Tibial nerve (tissue), 4 donors: ENCODE data around the gene SIX4. TPM values are rescaled to one million over a fixed set of nuclear protein-coding genes. Genes with fewer than 3 reads are reported as not detected.

Experiments used
- DNase-seq, 2 donors: peaks; one replicate each; pipeline ENCODE4 v3.0.0-alpha.2; 2019; ENCODE audit warnings: low spot score in 2 of 2
- H3K27ac ChIP-seq, 4 donors: fragments of 200-600 bp; sonication (generic) in 3 of 4; one replicate each; pipeline ENCODE4 v1.5.1; 2017 to 2019; ENCODE audit warnings: mild to moderate bottlenecking in 1 of 4
- H3K27me3 ChIP-seq, 2 donors: fragments of 200-600 bp; sonication (generic) in 1 of 2; one replicate each; pipeline versions ENCODE4 v1.5.1 to v1.6.0; 2017 to 2019
- H3K36me3 ChIP-seq, 3 donors: fragments of 200-600 bp; sonication (generic); one replicate each; pipeline ENCODE4 v1.5.1; 2018 to 2019
- H3K4me1 ChIP-seq, 4 donors: fragments of 200-600 bp; sonication (generic) in 3 of 4; one replicate each; pipeline ENCODE4 v1.5.1; 2017 to 2019
- H3K4me3 ChIP-seq, 4 donors: fragments of 200-600 bp; sonication (generic) in 3 of 4; one replicate each; pipeline ENCODE4 v1.5.1; 2017 to 2019; ENCODE audit warnings: mild to moderate bottlenecking in 1 of 4, moderate library complexity in 1 of 4
- H3K9me3 ChIP-seq, 4 donors: fragments of 200-600 bp; sonication (generic) in 3 of 4; one replicate each; pipeline ENCODE4 v1.5.1; 2017 to 2019
- EP300 ChIP-seq, 2 donors: sonication (generic); formaldehyde crosslinking; IDR thresholded peaks; one replicate each; pipeline ENCODE4 v1.6.1; 2017; ENCODE audit warnings: antibody characterized with exemption in 2 of 2, mild to moderate bottlenecking in 1 of 2
- POLR2A ChIP-seq, 2 donors: fragments of 450-650 bp; IDR thresholded peaks; one replicate each; pipeline ENCODE4 v1.6.1; 2017; ENCODE audit warnings: antibody characterized with exemption in 2 of 2, mild to moderate bottlenecking in 2 of 2, moderate library complexity in 2 of 2
- WGBS, 2 donors: methylation state at CpG; one replicate each; pipeline ENCODE4 v1.1.5; 2018; 5-methylcytosine and 5-hydroxymethylcytosine counted together
- total RNA-seq, 4 donors: library from RNA; depleted of rRNA; stranded (reverse); fragments of >200 nt; gene quantifications; one replicate each; pipeline ENCODE4 v1.1.0, GENCODE V29; 2016
- TF ChIP-seq, protein P1 (sequence below), 5 experiments: fragments of 200-600 bp in 3 of 5; fragments of 450-650 bp in 2 of 5; sonication (generic) in 3 of 5; IDR thresholded peaks; one replicate each; pipeline ENCODE4 v1.5.1; 2016 to 2019; ENCODE audit warnings: antibody characterized with exemption in 5 of 5, mild to moderate bottlenecking in 3 of 5, moderate library complexity in 2 of 5

Gene SIX4
- total RNA-seq, 4 donors from 2014 or later, result 2.6 to 8.2 (median 4.7) TPM

DNA sequence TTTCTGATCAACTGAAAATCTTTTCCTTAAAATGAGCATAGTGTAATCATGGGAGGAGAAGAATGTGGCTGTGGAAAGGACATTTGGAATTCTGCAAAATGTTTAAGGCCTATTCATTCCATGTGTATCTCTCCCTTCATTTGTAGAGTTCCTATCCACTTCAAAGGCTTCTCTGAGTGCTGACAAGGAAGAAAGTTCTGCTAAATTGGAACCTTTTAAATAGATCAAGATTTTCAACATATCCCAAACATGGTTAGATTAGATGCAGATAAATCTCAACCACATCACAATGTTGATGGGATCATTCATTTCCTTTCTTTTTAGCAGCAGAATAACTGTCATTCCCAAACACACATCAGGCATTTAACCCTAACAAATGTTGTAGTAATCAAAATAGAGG lies 46.5 kb downstream of the SIX4 start:
- no peaks in the 10 kb centered on the region for H3K4me1 ChIP-seq
- no peak for DNase-seq
- H3K4me3 ChIP-seq, result no peak overlapping the region
- H3K27ac ChIP-seq, result no peak overlapping the region
- H3K36me3 ChIP-seq, result no peaks in the 10 kb centered on the region
- no peaks in the 10 kb centered on the region for H3K27me3 ChIP-seq
- no peak for TF ChIP-seq EP300 (IDR thresholded peaks at IDR 0.05)
- TF ChIP-seq POLR2A (IDR thresholded peaks at IDR 0.05), result no peak
- TF ChIP-seq, protein P1, sequence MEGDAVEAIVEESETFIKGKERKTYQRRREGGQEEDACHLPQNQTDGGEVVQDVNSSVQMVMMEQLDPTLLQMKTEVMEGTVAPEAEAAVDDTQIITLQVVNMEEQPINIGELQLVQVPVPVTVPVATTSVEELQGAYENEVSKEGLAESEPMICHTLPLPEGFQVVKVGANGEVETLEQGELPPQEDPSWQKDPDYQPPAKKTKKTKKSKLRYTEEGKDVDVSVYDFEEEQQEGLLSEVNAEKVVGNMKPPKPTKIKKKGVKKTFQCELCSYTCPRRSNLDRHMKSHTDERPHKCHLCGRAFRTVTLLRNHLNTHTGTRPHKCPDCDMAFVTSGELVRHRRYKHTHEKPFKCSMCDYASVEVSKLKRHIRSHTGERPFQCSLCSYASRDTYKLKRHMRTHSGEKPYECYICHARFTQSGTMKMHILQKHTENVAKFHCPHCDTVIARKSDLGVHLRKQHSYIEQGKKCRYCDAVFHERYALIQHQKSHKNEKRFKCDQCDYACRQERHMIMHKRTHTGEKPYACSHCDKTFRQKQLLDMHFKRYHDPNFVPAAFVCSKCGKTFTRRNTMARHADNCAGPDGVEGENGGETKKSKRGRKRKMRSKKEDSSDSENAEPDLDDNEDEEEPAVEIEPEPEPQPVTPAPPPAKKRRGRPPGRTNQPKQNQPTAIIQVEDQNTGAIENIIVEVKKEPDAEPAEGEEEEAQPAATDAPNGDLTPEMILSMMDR (IDR thresholded peaks at IDR 0.05), result no peak
- no peaks in the 10 kb centered on the region for H3K9me3 ChIP-seq

DNA sequence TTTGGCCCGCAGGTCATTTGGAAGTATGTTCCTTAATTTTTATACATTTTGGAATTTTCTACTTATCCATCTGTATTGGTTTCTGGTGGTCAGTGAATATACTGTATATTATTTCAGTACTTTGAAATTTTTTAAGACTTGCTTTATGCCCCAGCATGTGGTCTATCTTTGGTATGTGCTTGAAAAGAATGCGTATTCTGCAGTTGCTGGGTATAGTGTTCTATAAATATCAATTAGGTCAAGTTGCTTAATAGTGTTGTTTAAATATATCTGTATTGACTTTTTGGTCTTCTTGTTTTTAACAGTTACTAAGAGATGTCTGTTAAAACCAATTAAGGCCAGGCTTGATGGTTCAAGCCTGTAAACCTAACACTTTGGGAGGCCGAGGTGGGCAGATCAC lies 53.2 kb downstream of the SIX4 start:
- no peaks in the 10 kb centered on the region for H3K36me3 ChIP-seq
- WGBS, 2 donors, result 84 to 88% methylated on average over 3 of the region's 3 CpGs
- no peak overlapping the region for H3K27ac ChIP-seq
- H3K4me1 ChIP-seq, result no peaks in the 10 kb centered on the region
- DNase-seq, result no peak
- no peaks in the 10 kb centered on the region for H3K9me3 ChIP-seq
- TF ChIP-seq POLR2A (IDR thresholded peaks at IDR 0.05) (no peak), EP300 (IDR thresholded peaks at IDR 0.05) (no peak)
- TF ChIP-seq, protein P1 (IDR thresholded peaks at IDR 0.05), result no peak
- H3K4me3 ChIP-seq, result no peak overlapping the region
- no peaks in the 10 kb centered on the region for H3K27me3 ChIP-seq

DNA sequence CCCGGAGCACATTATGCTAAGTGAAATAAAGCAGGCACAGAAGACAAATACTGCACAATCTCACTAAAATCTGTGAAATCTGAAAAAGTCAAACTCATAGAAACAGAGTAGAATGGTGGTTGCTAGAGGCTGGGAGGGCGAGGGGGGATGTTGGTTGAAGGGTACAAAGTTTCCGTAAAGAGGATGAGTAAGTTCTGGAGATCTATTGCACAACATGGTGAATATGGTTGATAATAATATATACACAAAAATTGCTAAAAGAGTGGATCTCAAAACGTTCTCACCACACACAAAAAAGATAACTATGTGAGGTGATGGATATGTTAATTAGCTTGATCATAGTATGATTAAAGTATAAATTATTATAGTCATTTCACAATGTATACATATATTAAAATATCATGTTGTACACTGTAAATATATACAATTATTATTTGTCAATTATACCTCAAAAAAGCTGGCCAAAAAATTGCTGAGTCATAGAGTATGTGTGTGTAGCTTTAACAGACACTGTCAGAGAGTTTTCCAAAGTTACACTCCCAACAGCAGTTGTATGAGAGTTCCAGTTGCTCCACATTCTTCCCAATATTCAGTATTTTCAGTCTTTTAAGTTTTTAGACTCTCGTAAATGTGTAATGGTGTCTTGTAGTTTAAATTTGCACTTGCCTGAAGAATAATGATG lies 55.6 kb downstream of the SIX4 start:
- Histone ChIP-seq H3K9me3 (no peaks in the 10 kb centered on the region), H3K27ac (no peak overlapping the region), H3K4me3 (no peak overlapping the region), H3K36me3 (no peaks in the 10 kb centered on the region), H3K27me3 (peaks cover 0 to 15% of the 10 kb centered on the region in 2 donors), H3K4me1 (no peaks in the 10 kb centered on the region)
- TF ChIP-seq EP300 (IDR thresholded peaks at IDR 0.05), result no peak
- no peak for TF ChIP-seq POLR2A (IDR thresholded peaks at IDR 0.05)
- TF ChIP-seq, protein P1 (IDR thresholded peaks at IDR 0.05), result no peak
- no peak for DNase-seq
- WGBS, 2 donors, result 85 to 87% methylated on average over 5 of the region's 5 CpGs

DNA sequence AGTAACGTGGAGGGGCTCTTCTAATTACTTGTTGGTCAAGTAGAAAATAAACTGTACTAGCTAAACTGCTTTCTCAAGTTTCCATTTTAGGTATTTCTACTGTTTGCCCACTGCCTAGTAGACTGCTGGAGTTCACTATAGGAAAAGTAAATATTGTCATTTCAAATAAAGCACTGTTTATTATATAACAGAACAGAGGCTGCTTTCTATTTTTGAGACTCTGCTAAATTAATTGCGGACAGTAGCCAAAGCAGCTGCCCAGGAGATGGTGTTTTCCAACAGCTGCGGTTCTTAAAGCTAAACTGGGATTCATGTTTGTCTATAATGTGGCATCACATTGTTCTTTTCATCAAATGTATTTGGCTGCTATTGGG lies 59.0 kb downstream of the SIX4 start:
- WGBS, 2 donors, result 46 to 54% methylated on average over 3 of the region's 3 CpGs
- Histone ChIP-seq H3K27me3 (peaks cover 0 to 32% of the 10 kb centered on the region in 2 donors), H3K27ac (no peak overlapping the region), H3K4me3 (no peak overlapping the region), H3K4me1 (no peaks in the 10 kb centered on the region), H3K36me3 (no peaks in the 10 kb centered on the region), H3K9me3 (no peaks in the 10 kb centered on the region)
- no peak for DNase-seq
- no peak for TF ChIP-seq POLR2A (IDR thresholded peaks at IDR 0.05)
- TF ChIP-seq, protein P1 (IDR thresholded peaks at IDR 0.05), result no peak
- no peak for TF ChIP-seq EP300 (IDR thresholded peaks at IDR 0.05)

DNA sequence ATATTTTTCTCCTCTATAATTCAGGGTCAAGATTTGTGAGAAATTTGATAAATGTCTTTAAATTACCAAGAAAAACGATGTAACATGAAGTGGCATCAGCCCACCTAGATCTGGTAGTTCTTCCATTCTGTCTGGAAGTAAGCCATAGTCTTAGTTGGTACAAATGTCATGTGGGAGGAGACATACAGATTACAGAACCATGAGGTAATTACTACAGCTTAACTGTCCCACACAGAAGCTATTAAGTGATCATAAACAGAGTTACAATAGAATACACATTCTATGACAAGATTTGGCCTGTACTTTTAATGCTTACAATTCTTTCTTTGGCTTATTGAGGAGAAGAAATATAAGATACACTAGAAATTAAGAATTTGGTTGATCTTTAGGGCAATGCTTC lies 61.2 kb downstream of the SIX4 start:
- whole genome bisulfite sequencing, 2 donors, result 69% methylated on average over 1 of the region's 1 CpG
- Histone ChIP-seq H3K9me3 (no peaks in the 10 kb centered on the region), H3K4me3 (no peak overlapping the region), H3K36me3 (no peaks in the 10 kb centered on the region), H3K27me3 (peaks cover 0 to 54% of the 10 kb centered on the region in 2 donors), H3K4me1 (peaks cover 0 to 3% (median under 1%) of the 10 kb centered on the region in 4 donors), H3K27ac (no peak overlapping the region)
- DNase-seq, result no peak
- TF ChIP-seq POLR2A (IDR thresholded peaks at IDR 0.05) (no peak), EP300 (IDR thresholded peaks at IDR 0.05) (no peak)
- TF ChIP-seq, protein P1 (IDR thresholded peaks at IDR 0.05), result no peak
